ENCODE results near the gene ZNF48.

The ZNF48 gene

GRCh38 chr16:30355954-30356308, 39.3 kb upstream of the ZNF48 start:
- Histone ChIP-seq H3K9ac (peak overlapping the region; percentile 66), H2AFZ (ENCODE audit: low read depth) (peak overlapping the region; percentile 55; the same call in 1 of the 2 replicates), H3K27ac (peak overlapping the region; percentile 49), H3K4me1 (ENCODE audit: low read depth, poor library complexity, severe bottlenecking) (peaks cover 32% of the 10 kb centered on the region), H3K79me2 (ENCODE audit: insufficient read depth, low read depth) (peaks cover 24% of the 10 kb centered on the region), H4K20me1 (ENCODE audit: insufficient read depth) (no peaks in the 10 kb centered on the region), H3K4me2 (peak overlapping the region; percentile 44), H3K36me3 (ENCODE audit: insufficient read depth) (no peaks in the 10 kb centered on the region), H3K4me3 (IDR thresholded peaks at IDR 0.05; ENCODE audit: insufficient read depth, low read depth, low read length) (no peak overlapping the region), H3K27me3 (ENCODE audit: insufficient read depth, low read depth) (no peaks in the 10 kb centered on the region)
- TF ChIP-seq CTCF (conservative IDR thresholded peaks at IDR 0.05; ENCODE audit: low read depth, low read length): no peak

GRCh38 chr16:30356401-30357084, 38.7 kb upstream of the ZNF48 start:
- Histone ChIP-seq H3K36me3 (ENCODE audit: insufficient read depth) (no peaks in the 10 kb centered on the region), H3K9ac (no peak overlapping the region), H3K27ac (peak overlapping the region; percentile 49; the same call in 1 of the 2 replicates), H3K4me1 (ENCODE audit: low read depth, poor library complexity, severe bottlenecking) (peaks cover 26% of the 10 kb centered on the region), H3K27me3 (ENCODE audit: insufficient read depth, low read depth) (no peaks in the 10 kb centered on the region), H3K4me2 (peak overlapping the region; percentile 44; the same call in 1 of the 2 replicates), H2AFZ (ENCODE audit: low read depth) (no peak overlapping the region), H3K4me3 (IDR thresholded peaks at IDR 0.05; ENCODE audit: insufficient read depth, low read depth, low read length) (no peak overlapping the region), H3K79me2 (ENCODE audit: insufficient read depth, low read depth) (peaks cover 24% of the 10 kb centered on the region), H4K20me1 (ENCODE audit: insufficient read depth) (no peaks in the 10 kb centered on the region)
- TF ChIP-seq CTCF (conservative IDR thresholded peaks at IDR 0.05; ENCODE audit: low read depth, low read length): no peak

- no peaks in the 10 kb centered on the region for H3K27me3 ChIP-seq (ENCODE audit: insufficient read depth, low read depth)
- no peaks in the 10 kb centered on the region for H3K36me3 ChIP-seq (ENCODE audit: insufficient read depth)
- H3K9ac ChIP-seq: no peak overlapping the region
- peaks cover 24% of the 10 kb centered on the region for H3K79me2 ChIP-seq (ENCODE audit: insufficient read depth, low read depth)
- TF ChIP-seq CTCF (conservative IDR thresholded peaks at IDR 0.05; ENCODE audit: low read depth, low read length): no peak
- peaks cover 23% of the 10 kb centered on the region for H3K4me1 ChIP-seq (ENCODE audit: low read depth, poor library complexity, severe bottlenecking)
- H4K20me1 ChIP-seq (ENCODE audit: insufficient read depth): no peaks in the 10 kb centered on the region
- no peak overlapping the region for H3K4me2 ChIP-seq
- no peak overlapping the region for H2AFZ ChIP-seq (ENCODE audit: low read depth)
- no peak overlapping the region for H3K4me3 ChIP-seq (IDR thresholded peaks at IDR 0.05; ENCODE audit: insufficient read depth, low read depth, low read length)
- H3K27ac ChIP-seq: no peak overlapping the region
Measured at GRCh38 chr16:30357085-30357714, 38.0 kb upstream of the ZNF48 start.

GRCh38 chr16:30357715-30358576, 37.3 kb upstream of the ZNF48 start:
- no peaks in the 10 kb centered on the region for H4K20me1 ChIP-seq (ENCODE audit: insufficient read depth)
- H3K4me3 ChIP-seq (IDR thresholded peaks at IDR 0.05; ENCODE audit: insufficient read depth, low read depth, low read length): no peak overlapping the region
- no peak overlapping the region for H3K9ac ChIP-seq
- H3K4me2 ChIP-seq: no peak overlapping the region
- TF ChIP-seq CTCF (conservative IDR thresholded peaks at IDR 0.05; ENCODE audit: low read depth, low read length): no peak
- H3K79me2 ChIP-seq (ENCODE audit: insufficient read depth, low read depth): peaks cover 29% of the 10 kb centered on the region
- no peak overlapping the region for H3K27ac ChIP-seq
- peaks cover 19% of the 10 kb centered on the region for H3K4me1 ChIP-seq (ENCODE audit: low read depth, poor library complexity, severe bottlenecking)
- H3K27me3 ChIP-seq (ENCODE audit: insufficient read depth, low read depth): no peaks in the 10 kb centered on the region
- no peak overlapping the region for H2AFZ ChIP-seq (ENCODE audit: low read depth)
- H3K36me3 ChIP-seq (ENCODE audit: insufficient read depth): no peaks in the 10 kb centered on the region
